ENCODE measurements around the gene RBP3.

DNA sequence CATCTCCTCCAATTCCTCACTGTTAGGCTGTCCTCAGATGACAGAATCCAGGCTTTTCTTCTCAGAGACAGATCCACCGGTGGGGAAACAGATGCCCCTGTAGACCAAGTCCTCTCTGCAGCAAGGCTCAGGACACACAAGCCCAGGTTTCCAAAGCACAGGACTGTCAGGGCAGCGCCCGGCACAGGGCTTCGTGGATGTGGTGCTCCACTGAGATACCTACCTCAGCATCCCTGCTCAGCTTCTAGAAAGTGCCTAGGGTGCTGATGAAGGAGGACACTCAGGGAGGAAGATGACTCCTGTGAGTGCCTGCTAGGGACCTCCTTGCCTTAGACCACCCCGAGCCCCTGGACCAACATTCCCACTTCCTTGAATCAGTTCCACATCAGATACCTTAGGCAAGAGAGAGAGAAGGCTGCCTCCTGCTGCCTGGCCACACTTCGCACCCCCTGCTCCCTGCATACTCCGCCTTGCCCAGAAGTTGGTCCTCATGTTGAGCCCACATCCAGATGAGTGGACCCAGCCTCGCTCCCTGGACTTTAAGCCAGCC is 8.9 kb upstream of the RBP3 start:
- TF ChIP-seq EZH2 (IDR thresholded peaks at IDR 0.05; ENCODE audit: borderline replicate concordance, low read depth, low read length, severe bottlenecking) = no peak
- TF ChIP-seq, protein P1, sequence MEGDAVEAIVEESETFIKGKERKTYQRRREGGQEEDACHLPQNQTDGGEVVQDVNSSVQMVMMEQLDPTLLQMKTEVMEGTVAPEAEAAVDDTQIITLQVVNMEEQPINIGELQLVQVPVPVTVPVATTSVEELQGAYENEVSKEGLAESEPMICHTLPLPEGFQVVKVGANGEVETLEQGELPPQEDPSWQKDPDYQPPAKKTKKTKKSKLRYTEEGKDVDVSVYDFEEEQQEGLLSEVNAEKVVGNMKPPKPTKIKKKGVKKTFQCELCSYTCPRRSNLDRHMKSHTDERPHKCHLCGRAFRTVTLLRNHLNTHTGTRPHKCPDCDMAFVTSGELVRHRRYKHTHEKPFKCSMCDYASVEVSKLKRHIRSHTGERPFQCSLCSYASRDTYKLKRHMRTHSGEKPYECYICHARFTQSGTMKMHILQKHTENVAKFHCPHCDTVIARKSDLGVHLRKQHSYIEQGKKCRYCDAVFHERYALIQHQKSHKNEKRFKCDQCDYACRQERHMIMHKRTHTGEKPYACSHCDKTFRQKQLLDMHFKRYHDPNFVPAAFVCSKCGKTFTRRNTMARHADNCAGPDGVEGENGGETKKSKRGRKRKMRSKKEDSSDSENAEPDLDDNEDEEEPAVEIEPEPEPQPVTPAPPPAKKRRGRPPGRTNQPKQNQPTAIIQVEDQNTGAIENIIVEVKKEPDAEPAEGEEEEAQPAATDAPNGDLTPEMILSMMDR (IDR thresholded peaks at IDR 0.05; ENCODE audit: borderline replicate concordance, extremely low read depth, low read length, poor library complexity, severe bottlenecking) = no peak

All from DND-41 (cell line).